Endothelial cell of umbilical vein (primary cell): ENCODE measurements around the gene FOXC1.

Experiments
- JUN ChIP-seq: IDR thresholded peaks from 2 replicates; pipeline ENCODE4 v1.6.1; 2011; ENCODE audit warnings: borderline replicate concordance, low read depth; ENCODE audit not compliant: insufficient read length, insufficient read depth
- POLR2A ChIP-seq: IDR thresholded peaks from 2 replicates; pipeline ENCODE4 v1.6.1; 2012; ENCODE audit warnings: low read depth, mild to moderate bottlenecking, control low read depth, low read length
- TF ChIP-seq, protein P1 (sequence below), 2 donors: IDR thresholded peaks; 1 replicate in 1 of 2; 2 replicates in 1 of 2; pipeline ENCODE4 v1.5.1; 2011; ENCODE audit warnings: low read length in 2 of 2, mild to moderate bottlenecking in 2 of 2, moderate library complexity in 2 of 2, control low read depth in 1 of 2, inconsistent platforms in 1 of 2, low read depth in 1 of 2; ENCODE audit not compliant: insufficient read depth in 1 of 2; ENCODE audit errors: extremely low read depth in 1 of 2

GRCh38 chr6:1641343-1641885, 31.7 kb downstream of the FOXC1 start:
- TF ChIP-seq JUN, result no peak
- TF ChIP-seq, protein P1, sequence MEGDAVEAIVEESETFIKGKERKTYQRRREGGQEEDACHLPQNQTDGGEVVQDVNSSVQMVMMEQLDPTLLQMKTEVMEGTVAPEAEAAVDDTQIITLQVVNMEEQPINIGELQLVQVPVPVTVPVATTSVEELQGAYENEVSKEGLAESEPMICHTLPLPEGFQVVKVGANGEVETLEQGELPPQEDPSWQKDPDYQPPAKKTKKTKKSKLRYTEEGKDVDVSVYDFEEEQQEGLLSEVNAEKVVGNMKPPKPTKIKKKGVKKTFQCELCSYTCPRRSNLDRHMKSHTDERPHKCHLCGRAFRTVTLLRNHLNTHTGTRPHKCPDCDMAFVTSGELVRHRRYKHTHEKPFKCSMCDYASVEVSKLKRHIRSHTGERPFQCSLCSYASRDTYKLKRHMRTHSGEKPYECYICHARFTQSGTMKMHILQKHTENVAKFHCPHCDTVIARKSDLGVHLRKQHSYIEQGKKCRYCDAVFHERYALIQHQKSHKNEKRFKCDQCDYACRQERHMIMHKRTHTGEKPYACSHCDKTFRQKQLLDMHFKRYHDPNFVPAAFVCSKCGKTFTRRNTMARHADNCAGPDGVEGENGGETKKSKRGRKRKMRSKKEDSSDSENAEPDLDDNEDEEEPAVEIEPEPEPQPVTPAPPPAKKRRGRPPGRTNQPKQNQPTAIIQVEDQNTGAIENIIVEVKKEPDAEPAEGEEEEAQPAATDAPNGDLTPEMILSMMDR (IDR thresholded peaks at IDR 0.05; ENCODE audit: extremely low read depth in 1 of 2, insufficient read depth in 1 of 2, low read depth in 1 of 2, low read length in 2 of 2), result no peak
- TF ChIP-seq POLR2A, result no peak
